PC-3 (cell line): Measurements from ENCODE around the gene E2F8.
"Not testable (repeated sequence)": the region's sequence is repeated elsewhere in the genome, so short reads cannot be mapped to it uniquely, and the experiment has no call there.

Experiments
- EZH2 ChIP-seq: fragments of 300-600 bp; sonication (generic); IDR thresholded peaks from one replicate; pipeline ENCODE4 v1.6.1; 2017; ENCODE audit warnings: antibody characterized with exemption, mild to moderate bottlenecking, low read length; ENCODE audit not compliant: unreplicated experiment
- TF ChIP-seq, protein P1 (sequence below): fragments of 300-600 bp; sonication (generic); conservative IDR thresholded peaks from 2 replicates; pipeline ENCODE4 v1.5.1; 2017; ENCODE audit warnings: antibody characterized with exemption, low read depth, mild to moderate bottlenecking, low read length

- TF ChIP-seq EZH2 = not testable (repeated sequence)
- TF ChIP-seq, protein P1, sequence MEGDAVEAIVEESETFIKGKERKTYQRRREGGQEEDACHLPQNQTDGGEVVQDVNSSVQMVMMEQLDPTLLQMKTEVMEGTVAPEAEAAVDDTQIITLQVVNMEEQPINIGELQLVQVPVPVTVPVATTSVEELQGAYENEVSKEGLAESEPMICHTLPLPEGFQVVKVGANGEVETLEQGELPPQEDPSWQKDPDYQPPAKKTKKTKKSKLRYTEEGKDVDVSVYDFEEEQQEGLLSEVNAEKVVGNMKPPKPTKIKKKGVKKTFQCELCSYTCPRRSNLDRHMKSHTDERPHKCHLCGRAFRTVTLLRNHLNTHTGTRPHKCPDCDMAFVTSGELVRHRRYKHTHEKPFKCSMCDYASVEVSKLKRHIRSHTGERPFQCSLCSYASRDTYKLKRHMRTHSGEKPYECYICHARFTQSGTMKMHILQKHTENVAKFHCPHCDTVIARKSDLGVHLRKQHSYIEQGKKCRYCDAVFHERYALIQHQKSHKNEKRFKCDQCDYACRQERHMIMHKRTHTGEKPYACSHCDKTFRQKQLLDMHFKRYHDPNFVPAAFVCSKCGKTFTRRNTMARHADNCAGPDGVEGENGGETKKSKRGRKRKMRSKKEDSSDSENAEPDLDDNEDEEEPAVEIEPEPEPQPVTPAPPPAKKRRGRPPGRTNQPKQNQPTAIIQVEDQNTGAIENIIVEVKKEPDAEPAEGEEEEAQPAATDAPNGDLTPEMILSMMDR = not testable (repeated sequence)
These were observed 13.7 kb upstream of the E2F8 start for GRCh38 chr11:19254441-19254840.
